GM21619 (cell line): Measurements from ENCODE around the gene PPP1R7.

Source experiments
- ATAC-seq: cut with Tn5 transposase; IDR thresholded peaks from one replicate; pipeline ENCODE4 v1.9.1; 2021; ENCODE audit not compliant: unreplicated experiment

The PPP1R7 gene

DNA sequence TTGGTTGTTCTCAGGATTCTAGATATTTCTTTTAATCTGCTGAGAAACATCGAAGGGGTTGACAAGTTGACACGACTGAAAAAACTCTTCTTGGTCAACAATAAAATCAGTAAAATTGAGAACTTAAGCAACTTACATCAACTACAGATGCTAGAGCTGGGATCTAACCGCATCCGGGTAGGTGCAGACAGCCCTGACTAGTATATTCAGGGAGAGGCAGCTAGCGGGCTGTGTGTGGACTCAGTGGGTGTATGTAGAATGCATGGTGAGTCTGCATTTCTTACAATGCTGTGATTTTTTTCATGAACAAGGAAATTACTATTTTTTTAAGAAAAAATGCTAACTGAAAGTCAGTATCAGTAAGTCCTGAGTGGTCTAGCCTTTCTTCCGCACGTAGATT lies 10.1 kb downstream of the PPP1R7 start:
- ATAC-seq: no peak

DNA sequence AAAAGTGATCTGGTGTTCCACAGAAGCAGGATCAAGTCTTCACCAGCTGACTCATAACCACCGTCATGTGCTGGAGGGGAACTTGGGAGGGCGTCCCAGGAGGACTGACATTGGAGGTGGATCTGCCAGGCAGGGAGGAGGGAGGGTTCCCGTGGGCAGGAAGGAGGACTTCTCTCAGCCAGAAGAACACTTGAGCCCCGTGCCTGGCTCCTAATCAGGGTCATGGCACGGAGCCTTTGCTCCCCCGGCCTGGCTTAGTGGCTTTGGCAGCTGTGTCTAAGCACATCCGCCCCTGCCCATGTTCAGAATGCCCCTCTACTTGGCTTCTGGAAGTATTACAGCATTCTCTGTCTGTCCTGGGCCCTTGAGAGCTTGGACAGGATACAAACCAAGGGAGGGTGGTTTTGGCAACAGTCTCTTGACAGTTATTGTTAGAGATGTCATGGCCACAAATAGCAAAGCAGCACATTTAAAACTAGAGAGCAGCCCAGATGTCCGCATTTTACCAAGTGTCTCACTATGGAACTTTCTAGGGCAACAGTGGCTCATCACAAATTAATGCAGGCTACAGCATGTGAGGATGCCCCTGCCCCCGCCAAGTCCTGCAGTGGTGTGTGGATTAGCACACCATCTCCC lies 11.5 kb downstream of the PPP1R7 start:
- ATAC-seq: no peak

DNA sequence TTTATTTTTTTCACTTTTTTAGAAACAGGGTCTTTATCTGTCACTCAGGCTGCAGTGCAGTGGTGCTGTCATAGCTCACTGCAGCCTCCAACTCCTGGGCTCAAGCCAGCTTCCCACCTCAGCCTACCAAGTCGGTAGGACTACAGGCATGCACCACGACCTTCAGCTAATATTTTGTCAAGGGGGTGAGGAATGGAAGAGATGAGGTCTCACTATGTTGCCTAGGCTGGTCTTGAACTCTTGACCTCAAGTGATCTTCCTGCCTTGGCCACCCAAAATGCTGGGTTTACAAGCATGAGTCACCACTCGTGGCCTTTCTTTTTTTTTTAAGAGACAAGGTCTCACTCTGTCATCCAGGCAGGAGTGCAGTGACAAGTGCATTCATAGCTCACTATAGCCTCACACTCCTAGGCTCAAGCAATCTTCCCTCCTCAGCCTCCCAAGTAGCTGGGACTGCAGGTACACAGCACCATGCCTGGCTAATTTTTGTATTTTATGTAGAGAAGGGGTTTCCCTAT lies 13.4 kb downstream of the PPP1R7 start:
- ATAC-seq: no peak

DNA sequence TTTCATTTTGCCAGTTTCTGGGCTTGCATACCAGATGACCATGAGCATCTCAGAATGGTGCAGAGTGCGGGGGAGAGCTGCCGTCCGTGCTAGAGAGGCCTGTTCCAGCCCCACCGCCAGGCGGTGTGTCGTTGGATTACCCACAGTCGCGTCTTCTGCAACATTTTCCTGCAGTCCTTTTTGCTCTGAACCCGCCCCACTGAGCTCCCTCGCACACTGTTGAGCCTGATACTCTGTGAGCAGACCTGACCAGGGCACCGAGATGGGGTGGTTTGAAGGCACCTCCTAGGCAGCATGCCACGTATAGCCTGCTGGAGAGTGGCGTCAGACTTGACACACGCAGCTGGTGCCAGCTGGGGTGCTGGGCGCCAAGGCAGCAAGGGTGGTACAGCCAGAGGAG lies 18.1 kb downstream of the PPP1R7 start:
- no peak for ATAC-seq

DNA sequence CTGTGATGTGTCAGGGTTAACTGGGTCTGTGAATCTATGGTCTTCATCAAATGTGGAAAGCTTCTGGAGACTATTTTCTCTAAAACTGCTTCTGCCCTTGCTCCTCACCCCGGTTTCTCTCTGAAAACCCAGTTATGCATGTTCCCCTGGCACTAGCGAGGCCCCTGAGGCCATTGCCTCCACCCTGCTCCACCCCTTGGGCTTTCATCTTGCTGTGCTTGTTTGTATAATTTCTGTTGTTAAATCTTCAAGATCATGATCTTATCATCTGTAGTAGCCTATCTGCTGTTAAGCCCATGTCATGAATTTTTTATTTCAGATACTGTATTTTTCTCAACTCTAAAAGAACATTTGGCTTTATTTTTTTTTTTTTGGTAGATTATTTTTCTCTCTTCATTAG lies 23.3 kb downstream of the PPP1R7 start:
- ATAC-seq: no peak

DNA sequence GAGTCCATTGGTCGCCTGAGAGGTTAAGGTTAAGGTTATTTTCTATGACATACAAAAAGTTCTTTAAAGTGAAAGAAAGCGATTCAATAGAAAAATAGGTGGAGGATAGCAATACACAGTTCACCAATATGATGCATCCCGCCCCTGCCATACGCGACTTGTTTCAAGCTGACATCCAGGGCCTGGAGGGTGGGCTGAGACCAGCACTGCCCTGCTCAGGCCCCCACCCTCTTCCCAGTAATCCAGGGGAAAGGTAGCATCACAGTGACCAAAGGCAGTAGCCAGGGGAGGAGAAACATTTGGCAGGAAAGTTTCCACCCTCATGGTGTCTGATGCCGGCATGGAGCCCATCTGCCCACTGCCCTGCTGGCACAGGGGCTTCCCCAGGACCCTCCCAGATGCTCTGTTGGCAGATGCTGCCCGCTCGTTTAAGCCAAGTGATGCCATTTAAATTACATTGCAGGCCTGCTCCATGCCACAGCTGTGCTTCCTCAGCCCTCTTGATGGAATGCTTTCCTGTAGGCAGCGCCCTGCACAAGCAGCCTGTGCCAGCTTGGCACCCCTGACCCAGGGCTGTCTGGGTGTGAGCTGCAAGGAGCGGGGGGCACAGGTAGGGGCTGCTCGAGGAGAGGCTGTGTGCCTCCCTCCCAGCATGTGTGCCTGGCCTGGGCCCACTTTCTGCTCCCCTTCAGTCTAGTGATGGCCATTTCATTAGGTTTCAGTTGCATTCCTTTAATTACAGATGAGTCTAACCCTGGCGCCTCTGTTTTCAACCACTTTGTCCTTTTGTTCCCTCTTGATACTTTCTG lies 27.5 kb downstream of the PPP1R7 start:
- ATAC-seq: no peak

DNA sequence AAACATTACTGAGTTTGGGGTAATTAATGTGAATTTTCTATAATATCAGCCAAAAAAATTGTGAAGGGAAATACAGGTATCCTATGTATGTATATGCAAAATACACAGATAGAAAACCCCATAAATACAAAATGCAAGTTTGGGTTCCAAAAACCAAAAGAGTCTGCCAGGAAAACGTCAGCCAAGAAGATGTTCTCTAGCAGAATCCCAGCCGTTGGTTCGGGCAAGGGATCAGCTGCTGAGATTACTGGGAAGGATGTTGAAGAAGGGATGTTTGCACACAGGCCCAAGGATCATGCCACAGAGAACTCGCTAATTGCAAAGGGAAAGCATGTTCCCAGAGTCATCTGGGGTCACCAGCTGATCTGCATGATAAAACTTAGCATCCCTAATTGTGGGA lies 28.7 kb downstream of the PPP1R7 start:
- ATAC-seq: no peak

DNA sequence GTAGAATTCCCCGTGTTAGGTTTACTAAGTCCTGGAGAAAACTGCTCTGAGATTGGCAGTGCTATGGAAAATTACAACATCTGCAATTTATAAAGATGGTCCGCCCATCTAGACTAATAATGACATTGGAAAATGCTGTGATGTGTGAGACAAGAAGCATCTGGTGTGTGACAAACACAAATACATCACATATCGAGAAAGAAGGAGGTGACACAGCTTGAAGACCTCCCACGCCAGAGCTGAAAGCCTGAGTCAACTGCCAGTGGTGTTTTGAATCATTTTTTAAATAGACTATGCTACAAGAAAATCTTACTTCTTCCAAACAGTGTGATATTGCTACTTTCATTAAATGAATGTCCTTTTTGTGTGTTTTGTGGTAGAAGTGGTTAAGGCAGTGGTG lies 29.6 kb downstream of the PPP1R7 start:
- no peak for ATAC-seq

DNA sequence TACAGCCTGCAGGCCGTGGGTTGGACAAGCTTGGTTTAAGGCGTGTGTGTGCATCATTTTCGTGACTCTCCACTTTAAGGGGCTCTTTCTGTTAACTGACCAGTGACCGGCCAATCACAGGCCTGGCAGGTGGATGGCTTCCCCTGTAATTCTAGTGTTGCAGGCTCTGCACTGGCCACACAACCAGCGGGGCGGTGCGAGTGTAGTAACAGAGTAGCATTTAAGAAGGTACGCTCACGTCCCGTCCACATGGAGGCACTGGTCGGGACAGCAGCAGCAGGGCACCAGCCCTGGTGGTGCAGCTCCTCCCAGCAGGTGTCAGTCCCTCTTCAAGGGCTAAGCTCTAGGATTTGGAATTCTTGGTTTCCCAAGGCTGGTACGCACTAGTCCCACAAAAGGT lies 30.2 kb downstream of the PPP1R7 start:
- no peak for ATAC-seq

DNA sequence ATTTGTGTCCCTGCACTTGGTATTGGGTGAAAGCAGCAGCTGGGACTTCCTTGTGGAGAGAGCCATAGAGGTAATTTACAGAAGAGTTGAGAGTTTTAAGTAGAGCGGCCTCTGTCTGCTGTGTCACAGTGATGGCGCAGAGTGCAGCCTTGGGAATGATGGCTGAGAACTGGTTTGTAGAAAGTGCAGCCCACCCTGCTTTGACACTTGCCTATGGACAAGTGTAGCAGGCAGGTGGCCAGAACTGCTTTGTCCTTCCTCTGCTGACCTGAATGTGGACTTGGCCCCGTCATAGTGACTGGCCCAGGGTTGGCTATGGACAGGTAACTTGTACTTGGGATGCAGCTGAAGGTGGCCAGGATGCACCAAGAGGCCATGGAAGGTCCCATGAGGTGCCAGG lies 31.9 kb downstream of the PPP1R7 start:
- ATAC-seq: no peak

DNA sequence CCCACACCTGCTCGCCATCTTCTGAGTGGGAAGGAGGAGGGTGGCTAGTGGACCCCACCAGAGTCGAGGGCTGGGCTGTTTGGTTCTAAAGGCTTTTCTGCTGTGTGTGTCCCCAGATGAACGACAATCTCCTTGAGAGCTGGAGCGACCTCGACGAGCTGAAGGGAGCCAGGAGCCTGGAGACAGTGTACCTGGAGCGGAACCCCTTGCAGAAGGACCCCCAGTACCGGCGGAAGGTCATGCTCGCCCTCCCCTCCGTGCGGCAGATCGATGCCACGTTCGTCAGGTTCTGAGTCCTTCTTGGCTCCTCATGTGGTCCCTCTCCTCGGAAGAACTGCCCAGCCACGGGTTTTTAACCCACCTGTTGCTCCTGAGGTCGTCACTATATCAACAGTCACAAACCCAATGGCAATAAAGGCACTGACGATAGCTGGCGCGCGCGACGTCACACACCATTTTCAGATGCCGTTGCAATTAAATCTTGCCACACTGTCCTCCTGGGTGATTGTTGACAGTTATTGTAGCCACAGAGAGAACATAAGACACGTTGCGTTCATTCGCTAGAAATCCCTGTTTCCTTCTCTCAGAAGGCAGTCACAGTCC lies 32.4 kb downstream of the PPP1R7 start:
- ATAC-seq: no peak

DNA sequence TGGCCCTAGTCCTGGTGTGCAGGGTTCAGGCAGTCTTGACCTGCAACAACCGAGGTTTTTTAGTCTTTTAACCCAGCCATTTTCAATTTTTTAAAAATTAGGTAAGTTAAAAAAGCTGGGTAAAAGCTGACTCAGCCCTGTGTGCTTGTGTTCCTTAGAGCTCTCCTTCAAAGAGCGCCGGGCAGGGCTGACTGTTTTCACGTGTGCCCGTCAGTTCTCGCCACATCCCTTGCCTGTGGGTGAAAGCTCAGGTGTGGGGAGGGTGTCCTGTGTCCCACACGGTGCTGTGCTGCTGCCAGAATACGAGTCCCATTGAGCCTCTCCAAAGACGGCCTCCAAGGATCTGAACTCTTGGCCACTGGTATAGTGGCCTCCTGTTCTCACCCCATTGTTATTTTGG lies 33.0 kb downstream of the PPP1R7 start:
- ATAC-seq: no peak

DNA sequence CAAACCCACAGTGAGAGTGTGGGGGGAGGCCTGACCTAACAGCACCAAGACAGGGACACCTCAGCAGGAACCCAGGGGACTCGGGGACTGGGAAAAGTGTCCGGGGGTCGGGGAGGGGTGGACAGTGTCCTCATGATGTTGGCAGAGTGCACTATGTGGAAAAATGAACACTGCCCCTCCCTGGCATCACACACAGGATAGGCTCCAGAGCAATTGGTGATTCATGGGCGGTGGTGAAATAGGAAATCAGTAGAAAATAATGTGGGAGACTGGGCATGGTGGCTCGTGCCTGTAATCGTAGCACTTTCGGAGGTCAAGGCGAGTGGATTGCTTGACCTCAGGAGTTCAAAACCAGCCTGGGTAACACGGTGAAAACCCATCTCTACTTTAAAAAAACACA lies 34.6 kb downstream of the PPP1R7 start:
- ATAC-seq: no peak

DNA sequence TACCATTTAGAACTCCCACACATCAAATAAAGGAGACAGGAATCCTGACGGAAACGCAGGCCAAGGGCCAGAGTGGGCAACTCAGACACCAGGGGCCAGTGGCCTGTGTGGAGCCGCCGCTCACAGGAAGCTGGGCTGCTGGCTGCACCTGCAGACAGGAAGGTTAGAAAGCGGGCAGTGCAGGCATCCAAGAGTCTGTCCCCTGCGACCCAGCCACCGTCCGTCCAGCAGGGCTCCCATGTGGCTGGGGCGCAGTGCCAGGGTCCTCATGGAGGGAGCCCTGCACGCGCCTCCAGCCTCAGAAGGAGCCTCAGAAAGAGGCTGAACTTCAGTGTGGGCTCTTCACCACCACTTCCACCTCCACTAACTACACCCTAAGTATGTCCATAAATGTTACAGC lies 35.7 kb downstream of the PPP1R7 start:
- ATAC-seq: no peak

DNA sequence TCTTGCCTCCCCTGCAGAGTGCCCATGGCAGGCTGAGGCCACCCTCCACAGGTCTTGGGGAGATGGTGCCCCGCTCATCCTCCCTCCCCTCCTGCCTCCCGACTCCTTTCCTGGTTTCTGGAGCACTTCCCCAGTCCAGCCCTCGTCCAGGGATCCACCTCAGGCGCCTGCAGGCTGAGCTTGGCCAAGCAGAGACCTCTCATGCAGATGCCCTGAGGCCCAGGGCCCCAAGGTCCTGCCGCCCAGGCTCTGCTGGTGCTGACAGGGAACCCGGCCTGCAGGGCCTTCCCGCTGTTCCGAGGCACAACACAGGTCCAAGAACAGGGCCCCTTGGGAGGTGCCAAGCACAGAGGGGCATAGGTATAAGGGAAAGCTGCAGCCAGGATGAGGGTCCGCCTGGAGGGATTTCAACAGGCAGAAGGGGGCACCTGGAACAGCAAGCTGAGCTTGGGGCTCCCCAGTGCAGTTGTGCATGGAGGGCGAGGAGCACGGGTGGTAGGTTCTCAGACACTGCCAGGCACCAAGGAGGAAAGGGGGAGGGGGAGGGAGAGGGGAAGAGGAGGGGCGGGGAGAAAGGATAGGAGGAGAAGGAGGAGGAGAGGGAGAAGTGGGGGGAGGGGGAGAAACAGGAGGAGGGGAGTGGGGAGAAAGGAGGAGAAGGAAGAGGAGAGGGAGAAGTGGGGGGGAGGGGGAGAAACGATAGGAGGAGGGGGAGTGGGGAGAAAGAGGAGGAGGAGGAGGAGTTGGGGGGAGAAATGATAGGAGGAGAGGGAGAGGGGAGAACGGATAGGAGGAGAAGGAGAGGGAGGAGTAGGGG lies 37.0 kb downstream of the PPP1R7 start:
- ATAC-seq: no peak

DNA sequence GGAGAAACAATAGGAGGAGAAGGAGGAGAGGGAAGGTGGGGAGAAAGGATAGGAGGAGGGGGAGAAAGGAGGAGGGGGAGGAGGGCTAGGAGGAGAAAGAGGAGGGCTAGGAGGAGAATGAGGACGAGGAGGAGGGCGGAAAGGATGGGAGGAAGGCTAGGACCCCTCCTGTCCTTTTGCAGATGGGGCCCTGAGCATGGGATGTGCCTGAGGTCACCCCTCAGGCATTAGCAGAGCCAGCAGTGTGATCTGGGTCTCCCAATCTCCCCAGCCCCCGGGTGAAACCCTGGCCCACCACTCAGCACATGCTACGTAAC lies 37.6 kb downstream of the PPP1R7 start:
- ATAC-seq: no peak

DNA sequence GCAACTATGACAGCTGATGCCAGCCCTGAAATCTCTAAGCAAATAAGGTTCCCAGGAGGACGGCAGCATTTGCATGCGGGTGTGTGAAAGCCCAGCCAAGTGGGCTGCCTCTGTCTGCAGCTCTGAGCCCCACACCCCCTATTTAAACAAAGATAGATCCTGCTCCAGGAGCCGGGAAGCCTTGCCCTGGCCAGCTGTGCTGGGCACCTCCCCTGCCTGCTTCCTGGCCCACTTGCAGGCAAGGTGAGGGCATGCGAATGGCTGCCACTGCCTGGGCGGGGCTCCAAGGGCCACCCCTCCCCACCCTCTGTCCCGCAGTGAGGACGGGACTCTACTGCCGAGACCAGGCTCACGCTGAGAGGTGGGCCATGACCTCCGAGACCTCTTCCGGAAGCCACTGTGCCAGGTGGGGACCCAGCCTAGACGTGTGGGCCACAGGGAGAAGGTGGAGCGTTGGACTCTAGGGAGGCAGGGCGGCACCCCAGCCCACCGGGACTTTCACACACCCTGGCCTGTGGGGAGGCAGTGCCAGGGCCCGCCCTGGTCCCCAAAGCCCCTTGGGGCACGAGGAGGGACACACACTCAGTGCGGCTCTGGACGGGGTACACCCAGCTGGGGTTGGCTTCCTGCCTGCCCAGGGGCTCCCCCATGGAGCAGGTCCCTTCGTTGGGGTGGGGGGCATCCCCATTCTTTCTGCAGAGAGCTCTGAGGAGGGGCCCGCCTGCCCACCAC lies 38.3 kb downstream of the PPP1R7 start, which contains the start of gene ANO7:
Gene ANO7, plus strand, starts transcription at position 317 of the 732 bp plus-strand sequence. CDS start 1,387 bp downstream, outside the sequence.
- ATAC-seq: no peak

DNA sequence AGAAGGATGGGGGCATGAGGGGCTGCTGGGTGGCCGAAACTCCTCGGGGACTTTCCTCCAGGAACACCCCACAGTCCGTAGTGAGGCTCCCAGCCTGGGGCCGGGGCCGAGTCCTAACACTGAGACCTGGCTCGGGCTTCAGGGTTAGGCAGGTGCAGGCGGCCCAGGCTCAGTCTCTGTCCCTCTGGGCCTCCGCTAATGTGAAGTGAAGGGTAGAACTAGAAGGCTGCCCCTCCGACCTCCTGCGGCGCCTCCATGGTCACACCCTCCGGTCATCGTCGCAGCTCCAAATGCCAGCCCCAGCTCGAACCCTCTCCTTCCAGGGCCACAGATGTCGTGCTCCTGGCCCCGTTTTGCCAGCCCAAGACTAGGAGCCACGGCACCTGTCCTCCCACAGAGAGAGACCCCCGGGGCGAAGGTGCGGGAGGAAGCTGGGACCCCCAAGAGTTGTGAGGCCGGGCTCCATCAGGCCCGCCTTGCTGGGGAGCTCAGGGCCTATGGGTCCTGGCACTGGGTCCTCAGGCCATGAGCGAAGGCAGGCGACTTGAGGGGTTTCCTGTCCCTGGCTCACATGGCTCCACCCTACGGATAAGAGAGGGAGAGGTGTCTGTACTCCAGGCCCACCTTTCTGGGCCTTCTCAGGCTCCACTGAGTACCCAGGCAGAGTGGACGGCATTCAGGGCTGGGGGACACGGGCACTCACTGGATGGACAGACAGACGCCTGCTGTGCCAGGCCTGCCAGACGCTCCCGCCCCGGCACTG lies 39.0 kb downstream of the PPP1R7 start:
- ATAC-seq: no peak

DNA sequence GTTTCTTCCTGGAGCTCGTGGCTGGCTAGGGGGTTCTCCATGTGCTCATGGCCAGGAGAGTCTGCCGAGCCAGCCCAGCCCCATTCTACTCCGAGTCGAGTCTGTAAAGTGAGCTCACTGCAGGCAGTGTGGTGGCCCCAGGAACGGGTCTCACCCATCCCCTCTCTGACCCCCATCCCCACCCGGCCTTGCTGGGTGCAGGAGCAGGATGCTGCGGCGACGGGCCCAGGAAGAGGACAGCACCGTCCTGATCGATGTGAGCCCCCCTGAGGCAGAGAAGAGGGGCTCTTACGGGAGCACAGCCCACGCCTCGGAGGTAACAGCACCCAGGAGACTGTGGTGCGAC lies 39.6 kb downstream of the PPP1R7 start:
- ATAC-seq: no peak
